SU-DHL-6 (cell line): ENCODE measurements around the gene GRM6.

Source experiments
- CTCF ChIP-seq: fragments of 200-600 bp; sonication (generic); IDR thresholded peaks from one replicate; pipeline ENCODE4 v1.5.1; 2017; ENCODE audit warnings: antibody characterized with exemption, mild to moderate bottlenecking, low read length, moderate library complexity; ENCODE audit not compliant: insufficient read depth, poor library complexity, severe bottlenecking
- EZH2phosphoT487 ChIP-seq: fragments of 200-600 bp; sonication (generic), shearing (Covaris generic); conservative IDR thresholded peaks from 2 replicates; pipeline ENCODE4 v1.6.1; 2018; ENCODE audit warnings: mild to moderate bottlenecking, antibody characterized with exemption, low read length, moderate library complexity, mixed read lengths

- TF ChIP-seq CTCF (peak; percentile 23), EZH2phosphoT487 (no peak)
Measured at GRCh38 chr5:179008667-179009066, 13.5 kb upstream of the GRM6 start.
